ENCODE measurements around the gene APEH. TPM values are rescaled to one million over a fixed set of nuclear protein-coding genes. Genes with fewer than 3 reads are reported as not detected.
A peak's percentile ranks its signal among the peaks of the same experiment; 100 is the strongest.

Gene APEH
- total RNA-seq, 1 donor from 2014 or later = 141 TPM

- no peak for DNase-seq (ENCODE audit: low read depth)
- TF ChIP-seq CTCF (IDR thresholded peaks at IDR 0.05; ENCODE audit: insufficient read depth, low read length, poor library complexity, severe bottlenecking) = no peak
- H3K36me3 ChIP-seq (ENCODE audit: control insufficient read depth, insufficient read depth, low read length) = peaks cover 1% of the 10 kb centered on the region
- H3K27me3 ChIP-seq (ENCODE audit: control insufficient read depth, insufficient read depth, low read length) = peaks cover 11% of the 10 kb centered on the region
- no peak overlapping the region for H3K4me3 ChIP-seq (ENCODE audit: low read depth, low read length)
Observed at GRCh38 chr3:49717959-49718857, 44.1 kb downstream of the APEH start.

- Histone ChIP-seq H3K4me3 (ENCODE audit: low read depth, low read length) (peak overlapping the region; percentile 49), H3K27me3 (ENCODE audit: control insufficient read depth, insufficient read depth, low read length) (peaks cover 11% of the 10 kb centered on the region), H3K36me3 (ENCODE audit: control insufficient read depth, insufficient read depth, low read length) (peaks cover 1% of the 10 kb centered on the region)
- no peak for TF ChIP-seq CTCF (IDR thresholded peaks at IDR 0.05; ENCODE audit: insufficient read depth, low read length, poor library complexity, severe bottlenecking)
- no peak for DNase-seq (ENCODE audit: low read depth)
Observed at GRCh38 chr3:49718858-49719213, 44.7 kb downstream of the APEH start.

- H3K4me3 ChIP-seq (ENCODE audit: low read depth, low read length) = peak within 1 kb of the TSS; percentile 49
- peak; percentile 70 for DNase-seq (ENCODE audit: low read depth)
- peak; percentile 61 for TF ChIP-seq CTCF (IDR thresholded peaks at IDR 0.05; ENCODE audit: insufficient read depth, low read length, poor library complexity, severe bottlenecking)
- H3K36me3 ChIP-seq (ENCODE audit: control insufficient read depth, insufficient read depth, low read length) = peaks cover 1% of the 10 kb centered on the region
- peaks cover 11% of the 10 kb centered on the region for H3K27me3 ChIP-seq (ENCODE audit: control insufficient read depth, insufficient read depth, low read length)
Observed at GRCh38 chr3:49719214-49719884, 45.2 kb downstream of the APEH start, which contains the start of gene AMIGO3. TSS of gene AMIGO3 (minus strand) at chr3:49719684. CDS start at chr3:49719465, 219 bp downstream.

GRCh38 chr3:49720855-49721595 is 46.9 kb downstream of the APEH start:
- Histone ChIP-seq H3K27me3 (ENCODE audit: control insufficient read depth, insufficient read depth, low read length) (peaks cover 11% of the 10 kb centered on the region), H3K36me3 (ENCODE audit: control insufficient read depth, insufficient read depth, low read length) (peaks cover 1% of the 10 kb centered on the region), H3K4me3 (ENCODE audit: low read depth, low read length) (no peak overlapping the region)
- no peak for DNase-seq (ENCODE audit: low read depth)
- TF ChIP-seq CTCF (IDR thresholded peaks at IDR 0.05; ENCODE audit: insufficient read depth, low read length, poor library complexity, severe bottlenecking) = no peak

- TF ChIP-seq CTCF (IDR thresholded peaks at IDR 0.05; ENCODE audit: insufficient read depth, low read length, poor library complexity, severe bottlenecking) = no peak
- peaks cover 1% of the 10 kb centered on the region for H3K36me3 ChIP-seq (ENCODE audit: control insufficient read depth, insufficient read depth, low read length)
- H3K4me3 ChIP-seq (ENCODE audit: low read depth, low read length) = no peak overlapping the region
- H3K27me3 ChIP-seq (ENCODE audit: control insufficient read depth, insufficient read depth, low read length) = peaks cover 11% of the 10 kb centered on the region
- no peak for DNase-seq (ENCODE audit: low read depth)
Observed at GRCh38 chr3:49721596-49721895, 47.4 kb downstream of the APEH start.
